H1 (cell line): ENCODE results near the gene UGT1A1. TPM values are rescaled to one million over a fixed set of nuclear protein-coding genes. Genes with fewer than 3 reads are reported as not detected.

Source experiments
- CTCF ChIA-PET: fragments of 300-600 bp; sonication (Branson Sonifier 250); formaldehyde crosslinking; loops from one replicate; lab custom pipeline; 2021; ENCODE audit not compliant: partially characterized antibody; lab: Charles Lee
- POLR2A ChIA-PET: fragments of 300-600 bp; sonication (Branson Sonifier 250); formaldehyde crosslinking; loops from one replicate; lab custom pipeline; 2021; ENCODE audit warnings: inconsistent platforms; ENCODE audit not compliant: partially characterized antibody; lab: Charles Lee
- DNase-seq, 2 experiments: peaks; one replicate each; pipeline versions ENCODE4 v3.0.0 to v3.0.0-alpha.2; 2010 to 2022; ENCODE audit warnings: low spot score in 2 of 2, low read depth in 1 of 2, mixed read lengths in 1 of 2
- FAIRE-seq: peaks from 2 replicates; lab custom pipeline; 2011; peaks lifted over from hg19 to GRCh38; lab: Jason Lieb, UNC
- H2AFZ ChIP-seq: 2 replicates; pipeline ENCODE4 v1.8.1; 2012; ENCODE audit warnings: low read length, inconsistent platforms
- H2AK5ac ChIP-seq: 2 replicates; pipeline ENCODE4 v1.6.1; 2013; ENCODE audit warnings: low read depth, low read length
- H2BK120ac ChIP-seq: replicated peaks from 2 replicates; pipeline ENCODE3; 2013; ENCODE audit warnings: low read depth, low read length, inconsistent platforms
- H2BK12ac ChIP-seq: 2 replicates; pipeline ENCODE4 v1.6.1; 2013; ENCODE audit warnings: low read depth, low read length
- H2BK15ac ChIP-seq: 2 replicates; pipeline ENCODE4 v1.6.1; 2013; ENCODE audit warnings: low read length
- H2BK20ac ChIP-seq: 2 replicates; pipeline ENCODE4 v1.6.1; 2013; ENCODE audit warnings: low read length
- H2BK5ac ChIP-seq: 2 replicates; pipeline ENCODE4 v1.6.1; 2013; ENCODE audit warnings: low read depth, low read length
- H3K14ac ChIP-seq: 2 replicates; pipeline ENCODE4 v1.6.1; 2013; ENCODE audit warnings: inconsistent platforms; ENCODE audit not compliant: insufficient read length
- H3K18ac ChIP-seq: 2 replicates; pipeline ENCODE4 v1.6.1; 2013; ENCODE audit warnings: low read length; ENCODE audit errors: extremely low read depth
- H3K23ac ChIP-seq: 2 replicates; pipeline ENCODE4 v1.6.1; 2013; ENCODE audit warnings: inconsistent platforms; ENCODE audit not compliant: insufficient read length
- H3K23me2 ChIP-seq: 2 replicates; pipeline ENCODE4 v1.6.1; 2013; ENCODE audit warnings: low read depth, low read length
- H3K27ac ChIP-seq: 2 replicates; pipeline ENCODE4 v1.6.1; 2011; ENCODE audit warnings: low read depth, low read length, inconsistent platforms
- H3K27me3 ChIP-seq, 4 experiments: replicated peaks in 1 of 4; 1 replicate in 1 of 4; 2 replicates in 3 of 4; pipeline versions ENCODE4 v1.6.1 to v1.8.1; 2011 to 2013; ENCODE audit warnings: low read length in 3 of 4, mild to moderate bottlenecking in 3 of 4, inconsistent platforms in 2 of 4, mixed read lengths in 2 of 4, moderate library complexity in 1 of 4; ENCODE audit not compliant: control insufficient read depth in 3 of 4, insufficient read depth in 3 of 4; ENCODE audit errors: extremely low read depth in 1 of 4
- H3K36me3 ChIP-seq, 4 experiments: 2 replicates each; pipeline versions ENCODE4 v1.6.1 to v1.8.1; 2011 to 2013; ENCODE audit warnings: mild to moderate bottlenecking in 4 of 4, low read length in 3 of 4, moderate library complexity in 2 of 4, control low read depth in 1 of 4, inconsistent platforms in 1 of 4; ENCODE audit not compliant: insufficient read depth in 4 of 4, control insufficient read depth in 2 of 4
- H3K4ac ChIP-seq: replicated peaks from 2 replicates; pipeline ENCODE3; 2013; ENCODE audit warnings: low read length, low read depth, mixed read lengths, inconsistent platforms; ENCODE audit not compliant: insufficient read length
- H3K4me1 ChIP-seq, 4 experiments: replicated peaks in 1 of 4; 1 replicate in 1 of 4; 2 replicates in 3 of 4; pipeline versions ENCODE4 v1.6.1 to v1.8.1; 2011 to 2013; ENCODE audit warnings: low read length in 3 of 4, inconsistent platforms in 2 of 4, mixed read lengths in 1 of 4; ENCODE audit not compliant: insufficient read depth in 4 of 4, control insufficient read depth in 3 of 4
- H3K4me2 ChIP-seq, 2 experiments: 2 replicates each; pipeline versions ENCODE4 v1.6.1 to v1.8.1; 2011 to 2013; ENCODE audit warnings: low read depth in 2 of 2, low read length in 2 of 2, control low read depth in 1 of 2, inconsistent platforms in 1 of 2, mild to moderate bottlenecking in 1 of 2; ENCODE audit not compliant: insufficient read depth in 1 of 2
- H3K4me3 ChIP-seq, 4 experiments: fragments of 200-600, 300-600 bp in 1 of 4; sonication (generic), shearing (Covaris generic), sonication (Bioruptor Twin) in 1 of 4; 2 replicates each; pipeline versions ENCODE4 v1.5.1 to v1.8.1; 2011 to 2016; ENCODE audit warnings: low read length in 4 of 4, low read depth in 3 of 4, control low read depth in 2 of 4, inconsistent platforms in 2 of 4, mild to moderate bottlenecking in 2 of 4, mixed read lengths in 1 of 4, moderate library complexity in 1 of 4; ENCODE audit not compliant: insufficient read depth in 2 of 4; ENCODE audit errors: extremely low read depth in 1 of 4
- H3K56ac ChIP-seq: replicated peaks from 2 replicates; pipeline ENCODE3; 2013; ENCODE audit warnings: low read depth, mild to moderate bottlenecking, mixed read lengths, low read length, inconsistent platforms; ENCODE audit not compliant: insufficient read length
- H3K79me1 ChIP-seq: 2 replicates; pipeline ENCODE4 v1.6.1; 2013; ENCODE audit warnings: low read depth, low read length, control low read depth
- H3K79me2 ChIP-seq, 2 experiments: 2 replicates each; pipeline versions ENCODE4 v1.6.1 to v1.8.1; 2012 to 2013; ENCODE audit warnings: low read length in 2 of 2, mild to moderate bottlenecking in 2 of 2, inconsistent platforms in 1 of 2; ENCODE audit not compliant: insufficient read depth in 2 of 2, control insufficient read depth in 1 of 2
- H3K9ac ChIP-seq, 4 experiments: replicated peaks in 1 of 4; 1 replicate in 1 of 4; 2 replicates in 3 of 4; pipeline versions ENCODE4 v1.6.1 to v1.8.1; 2011 to 2013; ENCODE audit warnings: low read depth in 3 of 4, low read length in 3 of 4, control low read depth in 2 of 4, mild to moderate bottlenecking in 2 of 4, moderate library complexity in 2 of 4, inconsistent platforms in 1 of 4; ENCODE audit errors: extremely low read depth in 1 of 4
- H3K9me3 ChIP-seq, 2 experiments: 2 replicates each; pipeline versions ENCODE4 v1.6.1 to v1.8.1; 2012 to 2013; ENCODE audit warnings: mild to moderate bottlenecking in 2 of 2, moderate library complexity in 2 of 2, control low read depth in 1 of 2, inconsistent platforms in 1 of 2, low read depth in 1 of 2, low read length in 1 of 2, mixed read lengths in 1 of 2; ENCODE audit not compliant: insufficient read depth in 2 of 2
- H4K20me1 ChIP-seq, 2 experiments: replicated peaks in 1 of 2; 2 replicates each; pipeline versions ENCODE3 to v1.8.1; 2011 to 2013; ENCODE audit warnings: inconsistent platforms in 2 of 2, low read length in 2 of 2, mild to moderate bottlenecking in 1 of 2; ENCODE audit not compliant: insufficient read depth in 2 of 2, control insufficient read depth in 1 of 2
- H4K5ac ChIP-seq: 2 replicates; pipeline ENCODE4 v1.6.1; 2013; ENCODE audit warnings: low read length, low read depth, mixed read lengths, inconsistent platforms; ENCODE audit not compliant: insufficient read length
- H4K8ac ChIP-seq: 2 replicates; pipeline ENCODE4 v1.8.0; 2013; ENCODE audit warnings: mild to moderate bottlenecking, moderate library complexity, low read length, inconsistent platforms; ENCODE audit not compliant: insufficient read depth; ENCODE audit errors: extremely low read depth
- H4K91ac ChIP-seq: replicated peaks from 2 replicates; pipeline ENCODE3; 2013; ENCODE audit warnings: low read length, mixed read lengths, inconsistent platforms; ENCODE audit not compliant: insufficient read length
- ASH2L ChIP-seq: fragments of 200-600, 300-600 bp; sonication (generic); IDR thresholded peaks from one replicate; pipeline ENCODE4 v1.7.1; 2017; ENCODE audit warnings: low read length
- CBX8 ChIP-seq: fragments of 300-800, 300-1000 bp; sonication (generic); IDR thresholded peaks from 2 replicates; pipeline ENCODE4 v1.7.1; 2016; ENCODE audit warnings: low read depth, low read length, borderline replicate concordance
- CEBPB ChIP-seq: IDR thresholded peaks from 2 replicates; pipeline ENCODE4 v1.6.1; 2012; ENCODE audit warnings: low read depth, low read length
- HDAC2 ChIP-seq, 2 experiments: fragments of 300-600 bp in 1 of 2; sonication (generic) in 1 of 2; IDR thresholded peaks; 2 replicates each; pipeline ENCODE4 v1.6.1; 2011 to 2012; ENCODE audit warnings: low read depth in 2 of 2, low read length in 2 of 2, mild to moderate bottlenecking in 2 of 2, moderate library complexity in 2 of 2, borderline replicate concordance in 1 of 2, inconsistent platforms in 1 of 2
- NANOG ChIP-seq: IDR thresholded peaks from 2 replicates; pipeline ENCODE4 v1.6.1; 2011; ENCODE audit warnings: low read length, low read depth, mild to moderate bottlenecking, inconsistent platforms; ENCODE audit not compliant: insufficient read depth, poor library complexity, severe bottlenecking
- SP2 ChIP-seq: IDR thresholded peaks from 2 replicates; pipeline ENCODE4 v1.6.1; 2012; ENCODE audit warnings: mild to moderate bottlenecking, low read length, inconsistent platforms
- USF2 ChIP-seq: IDR thresholded peaks from 2 replicates; pipeline ENCODE4 v1.6.1; 2011; ENCODE audit warnings: low read length, improper control_type of control experiment
- YY1 ChIP-seq: IDR thresholded peaks from 2 replicates; pipeline ENCODE4 v1.6.1; 2011; ENCODE audit warnings: low read depth, mild to moderate bottlenecking, low read length
- WGBS, 2 experiments: shearing (Covaris generic) in 1 of 2; methylation state at CpG; one replicate each; pipeline versions ENCODE4 v1.1.6 to v1.1.7; 2013 to 2015; ENCODE audit warnings: low lambda C conversion rate in 2 of 2, mixed read lengths in 2 of 2, inconsistent platforms in 1 of 2, low coverage in 1 of 2, missing lambda C conversion rate in 1 of 2; ENCODE audit not compliant: insufficient replicate concordance in 2 of 2, insufficient coverage in 1 of 2, insufficient read length in 1 of 2; ENCODE audit errors: extremely low coverage in 1 of 2, missing lambda C conversion rate in 1 of 2; 5-methylcytosine and 5-hydroxymethylcytosine counted together
- polyA plus RNA-seq, 7 experiments: library from polyadenylated mRNA; depleted of rRNA in 3 of 7; stranded (reverse) in 5 of 7; unstranded in 2 of 7; fragments of >200 nt in 5 of 7; fragments of 200-250 nt in 2 of 7; gene quantifications; 1 replicate in 5 of 7; 2 replicates in 1 of 7; 4 replicates in 1 of 7; pipeline versions ENCODE4 v1.2.1 to v1.2.3, GENCODE V29; 2011 to 2013; ENCODE audit warnings: missing spikeins in 2 of 7, mixed read lengths in 2 of 7
- total RNA-seq: library from RNA; stranded (reverse); fragmentation: NEBNext Ultra II Directional; extraction: Animal tissue kit (Norgen Biotek cat#: 25700); gene quantifications from 2 replicates; pipeline ENCODE4 v1.2.1, GENCODE V29; 2021
- TF ChIP-seq, protein P1 (sequence below): IDR thresholded peaks from 2 replicates; pipeline ENCODE4 v1.6.1; 2012; ENCODE audit warnings: low read length, inconsistent platforms

The UGT1A1 gene
- total and polyA plus RNA-seq, 2 of the 8 experiments (the other 6 are each of a cell fraction or from before 2014, with no cell fraction given), result not detected

DNA sequence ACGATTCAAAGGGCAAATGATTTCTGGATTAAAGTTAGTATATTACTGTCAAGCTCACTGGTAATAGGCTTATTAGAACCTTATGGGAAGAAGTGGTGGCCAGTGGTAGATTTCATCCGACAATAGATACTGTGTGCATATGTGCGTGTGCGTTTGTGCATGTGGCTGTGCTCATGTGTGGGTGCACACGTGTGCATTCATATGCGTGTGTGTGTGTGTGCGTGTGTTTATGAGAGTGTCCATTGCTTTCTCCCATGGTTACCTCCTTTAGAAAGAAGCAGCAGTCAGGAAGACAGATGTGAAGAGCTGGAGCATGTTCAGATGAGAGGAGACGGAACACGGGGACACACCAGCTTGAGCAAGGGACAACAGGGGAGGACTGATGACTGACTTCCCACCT is 9.2 kb downstream of the UGT1A1 start:
- no peak overlapping the region for H2BK12ac ChIP-seq
- H3K18ac ChIP-seq, result no peak overlapping the region
- no peak overlapping the region for H2AK5ac ChIP-seq
- H3K79me1 ChIP-seq, result no peaks in the 10 kb centered on the region
- no peak overlapping the region for H3K14ac ChIP-seq
- H3K36me3 ChIP-seq, result no peaks in the 10 kb centered on the region
- 0 out of 2 replicates have a peak overlapping the region, but pooled peaks have one; percentile 56 for H2BK20ac ChIP-seq
- no peak overlapping the region for H3K56ac ChIP-seq
- H2BK120ac ChIP-seq, result no peak overlapping the region
- peak overlapping the region; percentile 63; the same call in 1 of the 2 replicates for H2BK5ac ChIP-seq
- peaks cover 3 to 4% of the 10 kb centered on the region in 2 experiments; a peak in 1 of 4 replicates for H3K9me3 ChIP-seq
- no peak overlapping the region for H4K5ac ChIP-seq
- H3K79me2 ChIP-seq, result no peaks in the 10 kb centered on the region
- no peak overlapping the region for H3K9ac ChIP-seq
- no peak for FAIRE-seq
- POLR2A ChIA-PET, result no interaction called here
- no peak overlapping the region for H3K27ac ChIP-seq
- H3K4ac ChIP-seq, result no peak overlapping the region
- no peak for DNase-seq
- no peak overlapping the region for H3K4me2 ChIP-seq
- no peak overlapping the region for H2AFZ ChIP-seq
- WGBS, 2 experiments, result 94% methylated on average over 9 of the region's 9 CpGs; no CpG with 5 or more reads in 1 of the 2 experiments
- CTCF ChIA-PET, result interaction anchor here (0.6 to 1.1 kb wide), 2 partner anchors 27 to 29 kb away, joined by 3 to 5 read pairs; no protein-coding TSS in a partner anchor
- no peak overlapping the region for H2BK15ac ChIP-seq
- peak overlapping the region; percentile 17 for H4K91ac ChIP-seq
- no peaks in the 10 kb centered on the region for H4K20me1 ChIP-seq
- TF ChIP-seq HDAC2 (IDR thresholded peaks at IDR 0.05; ENCODE audit: borderline replicate concordance in 1 of 2, low read depth in 2 of 2, low read length in 2 of 2), result no peak
- TF ChIP-seq YY1, result no peak
- TF ChIP-seq, protein P1, sequence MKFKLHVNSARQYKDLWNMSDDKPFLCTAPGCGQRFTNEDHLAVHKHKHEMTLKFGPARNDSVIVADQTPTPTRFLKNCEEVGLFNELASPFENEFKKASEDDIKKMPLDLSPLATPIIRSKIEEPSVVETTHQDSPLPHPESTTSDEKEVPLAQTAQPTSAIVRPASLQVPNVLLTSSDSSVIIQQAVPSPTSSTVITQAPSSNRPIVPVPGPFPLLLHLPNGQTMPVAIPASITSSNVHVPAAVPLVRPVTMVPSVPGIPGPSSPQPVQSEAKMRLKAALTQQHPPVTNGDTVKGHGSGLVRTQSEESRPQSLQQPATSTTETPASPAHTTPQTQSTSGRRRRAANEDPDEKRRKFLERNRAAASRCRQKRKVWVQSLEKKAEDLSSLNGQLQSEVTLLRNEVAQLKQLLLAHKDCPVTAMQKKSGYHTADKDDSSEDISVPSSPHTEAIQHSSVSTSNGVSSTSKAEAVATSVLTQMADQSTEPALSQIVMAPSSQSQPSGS, result no peak
- no peak for TF ChIP-seq USF2
- no peak for TF ChIP-seq ASH2L
- TF ChIP-seq SP2, result no peak
- no peak for TF ChIP-seq NANOG
- no peak for TF ChIP-seq CEBPB
- no peak for TF ChIP-seq CBX8
- TF ChIP-seq, all 59 proteins: peak for 0
- Histone ChIP-seq H3K23ac (no peak overlapping the region), H3K4me3 (no peak overlapping the region), H3K4me1 (no peaks in the 10 kb centered on the region; a peak in 1 of 7 replicates), H3K23me2 (peaks cover 2% of the 10 kb centered on the region; the same call in 1 of the 2 replicates), H3K27me3 (no peaks in the 10 kb centered on the region), H4K8ac (no peak overlapping the region)
